Loucy (cell line): Measurements from ENCODE around the gene PODN.

ENCODE experiments used
- EZH2phosphoT487 ChIP-seq: fragments of 200-600 bp; IDR thresholded peaks from 2 replicates; pipeline ENCODE4 v1.6.1; 2018; ENCODE audit warnings: antibody characterized with exemption, mild to moderate bottlenecking, moderate library complexity, borderline replicate concordance
- TF ChIP-seq, protein P1 (sequence below): fragments of 200-600 bp; sonication (generic); conservative IDR thresholded peaks from 2 replicates; pipeline ENCODE4 v1.5.1; 2014; ENCODE audit warnings: mild to moderate bottlenecking, antibody characterized with exemption, low read length

DNA sequence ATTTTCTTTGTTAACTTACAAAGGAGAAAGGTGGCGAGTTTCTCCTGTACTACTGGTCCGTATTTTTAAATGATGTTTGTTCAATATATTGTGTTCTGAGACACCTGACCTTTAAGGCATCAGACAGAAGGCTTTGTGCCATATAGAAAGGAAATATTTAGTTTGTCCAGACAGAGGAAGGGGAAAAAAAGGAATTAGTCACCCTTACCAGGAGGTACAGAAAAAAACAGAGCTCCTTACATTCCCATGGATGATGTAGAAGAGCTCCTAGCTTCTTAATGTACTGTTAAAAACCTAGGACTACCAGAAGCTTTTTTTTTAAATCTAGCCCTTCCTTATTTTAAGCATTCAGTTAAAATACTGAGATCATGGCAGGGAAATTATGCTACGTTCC, 12.4 kb upstream of the PODN start:
- TF ChIP-seq, protein P1, sequence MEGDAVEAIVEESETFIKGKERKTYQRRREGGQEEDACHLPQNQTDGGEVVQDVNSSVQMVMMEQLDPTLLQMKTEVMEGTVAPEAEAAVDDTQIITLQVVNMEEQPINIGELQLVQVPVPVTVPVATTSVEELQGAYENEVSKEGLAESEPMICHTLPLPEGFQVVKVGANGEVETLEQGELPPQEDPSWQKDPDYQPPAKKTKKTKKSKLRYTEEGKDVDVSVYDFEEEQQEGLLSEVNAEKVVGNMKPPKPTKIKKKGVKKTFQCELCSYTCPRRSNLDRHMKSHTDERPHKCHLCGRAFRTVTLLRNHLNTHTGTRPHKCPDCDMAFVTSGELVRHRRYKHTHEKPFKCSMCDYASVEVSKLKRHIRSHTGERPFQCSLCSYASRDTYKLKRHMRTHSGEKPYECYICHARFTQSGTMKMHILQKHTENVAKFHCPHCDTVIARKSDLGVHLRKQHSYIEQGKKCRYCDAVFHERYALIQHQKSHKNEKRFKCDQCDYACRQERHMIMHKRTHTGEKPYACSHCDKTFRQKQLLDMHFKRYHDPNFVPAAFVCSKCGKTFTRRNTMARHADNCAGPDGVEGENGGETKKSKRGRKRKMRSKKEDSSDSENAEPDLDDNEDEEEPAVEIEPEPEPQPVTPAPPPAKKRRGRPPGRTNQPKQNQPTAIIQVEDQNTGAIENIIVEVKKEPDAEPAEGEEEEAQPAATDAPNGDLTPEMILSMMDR = no peak
- TF ChIP-seq EZH2phosphoT487 = no peak
